ENCODE data around the gene ZNHIT3.

- TF ChIP-seq CTCF (IDR thresholded peaks at IDR 0.05 in 2 of 3, conservative IDR thresholded peaks at IDR 0.05 in 1 of 3; ENCODE audit: control insufficient read depth in 2 of 3, extremely low read depth in 1 of 3, insufficient read depth in 1 of 3, low read depth in 3 of 3, low read length in 3 of 3), result no peak
- TF ChIP-seq, protein P1, sequence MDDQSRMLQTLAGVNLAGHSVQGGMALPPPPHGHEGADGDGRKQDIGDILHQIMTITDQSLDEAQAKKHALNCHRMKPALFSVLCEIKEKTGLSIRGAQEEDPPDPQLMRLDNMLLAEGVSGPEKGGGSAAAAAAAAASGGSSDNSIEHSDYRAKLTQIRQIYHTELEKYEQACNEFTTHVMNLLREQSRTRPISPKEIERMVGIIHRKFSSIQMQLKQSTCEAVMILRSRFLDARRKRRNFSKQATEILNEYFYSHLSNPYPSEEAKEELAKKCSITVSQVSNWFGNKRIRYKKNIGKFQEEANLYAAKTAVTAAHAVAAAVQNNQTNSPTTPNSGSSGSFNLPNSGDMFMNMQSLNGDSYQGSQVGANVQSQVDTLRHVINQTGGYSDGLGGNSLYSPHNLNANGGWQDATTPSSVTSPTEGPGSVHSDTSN (IDR thresholded peaks at IDR 0.05; ENCODE audit: insufficient replicate concordance, low read depth, low read length), result no peak
- TF ChIP-seq EZH2 (IDR thresholded peaks at IDR 0.05; ENCODE audit: borderline replicate concordance, control insufficient read depth, low read depth, low read length), result no peak
- no peak for TF ChIP-seq ESRRA (IDR thresholded peaks at IDR 0.05; ENCODE audit: low read length)
- no peak for TF ChIP-seq REST (IDR thresholded peaks at IDR 0.05; ENCODE audit: low read depth, low read length)
- TF ChIP-seq HSF1 (IDR thresholded peaks at IDR 0.05; ENCODE audit: low read depth, low read length), result no peak
- TF ChIP-seq POLR2A (IDR thresholded peaks at IDR 0.05; ENCODE audit: low read depth, low read length), result peak; percentile 91
- TF ChIP-seq POLR2AphosphoS2 (IDR thresholded peaks at IDR 0.05; ENCODE audit: low read depth, low read length), result peak; percentile 98
- peak; percentile 93 for TF ChIP-seq POLR2AphosphoS5 (IDR thresholded peaks at IDR 0.05; ENCODE audit: low read length)
- TF ChIP-seq EP300 (IDR thresholded peaks at IDR 0.05; ENCODE audit: borderline replicate concordance in 1 of 2, control insufficient read depth in 1 of 2, low read depth in 2 of 2, low read length in 2 of 2), result no peak
These were observed at the start of gene ZNHIT3 for GRCh38 chr17:36486204-36487194.
